GM12878 (cell line): ENCODE measurements around the gene FPGT. TPM values are rescaled to one million over a fixed set of nuclear protein-coding genes. Genes with fewer than 3 reads are reported as not detected.

Experiments
- ATAC-seq: fragments of 200-7000 bp; cut with Tn5 transposase; 3 replicates; pipeline ENCODE4 v1.9.1; 2020; ENCODE audit warnings: mild to moderate bottlenecking, moderate library complexity
- BruUV-seq: library from RNA; stranded (reverse); fragments of 400-500 nt; replicated peaks from 2 replicates; lab custom pipeline; 2021; lab: Mats Ljungman, UMichigan
- CTCF ChIA-PET: fragments of 300-600 bp; sonication (Branson Sonifier 250); formaldehyde crosslinking; extraction: SDS; loops from one replicate; lab custom pipeline; 2021; ENCODE audit warnings: inconsistent platforms; lab: Yijun Ruan, JAX
- POLR2A ChIA-PET: fragments of 350-600 bp; formaldehyde crosslinking; extraction: SDS; loops from one replicate; lab custom pipeline; 2021; ENCODE audit warnings: inconsistent platforms; lab: Charles Lee
- RAD21 ChIA-PET: fragments of 300-600 bp; sonication (Branson Sonifier 250); formaldehyde crosslinking; loops from one replicate; lab custom pipeline; 2023; ENCODE audit warnings: antibody characterized with exemption; ENCODE audit not compliant: unreplicated experiment; lab: Charles Lee
- SMC1A ChIA-PET: fragments of 300-600 bp; sonication (Branson Sonifier 250); formaldehyde crosslinking; loops from one replicate; lab custom pipeline; 2023; ENCODE audit not compliant: unreplicated experiment, uncharacterized antibody; lab: Charles Lee
- DNase-seq: peaks from one replicate; pipeline ENCODE4 v3.0.0-alpha.2; 2011; ENCODE audit warnings: low read depth, low spot score
- FAIRE-seq: peaks from 3 replicates; lab custom pipeline; 2011; peaks lifted over from hg19 to GRCh38; lab: Jason Lieb, UNC
- H2AFZ ChIP-seq: 2 replicates; pipeline ENCODE4 v1.6.0; 2011; ENCODE audit warnings: low read depth, low read length, control low read depth; ENCODE audit not compliant: control insufficient read depth
- H3K27ac ChIP-seq: 2 replicates; pipeline ENCODE4 v1.5.1; 2011; ENCODE audit warnings: control low read depth; ENCODE audit not compliant: control insufficient read depth, insufficient read depth
- H3K27me3 ChIP-seq, 2 experiments: replicated peaks in 1 of 2; 2 replicates each; pipeline versions ENCODE4 v1.6.0 to v1.6.1; 2011; ENCODE audit warnings: low read length in 1 of 2; ENCODE audit not compliant: control insufficient read depth in 2 of 2, insufficient read depth in 2 of 2
- H3K36me3 ChIP-seq, 2 experiments: 2 replicates each; pipeline ENCODE4 v1.5.1; 2011; ENCODE audit warnings: low read length in 1 of 2; ENCODE audit not compliant: control insufficient read depth in 2 of 2, insufficient read depth in 2 of 2
- H3K4me1 ChIP-seq: 2 replicates; pipeline ENCODE4 v1.6.1; 2011; ENCODE audit warnings: mild to moderate bottlenecking, low read length, moderate library complexity, mixed read lengths; ENCODE audit not compliant: control insufficient read depth, insufficient read depth
- H3K4me2 ChIP-seq: 2 replicates; pipeline ENCODE4 v1.6.0; 2011; ENCODE audit warnings: control low read depth; ENCODE audit not compliant: control insufficient read depth, insufficient read depth
- H3K4me3 ChIP-seq: fragments of 200-600 bp; sonication (generic); 2 replicates; pipeline ENCODE4 v1.5.1; 2016
- H3K79me2 ChIP-seq: 2 replicates; pipeline ENCODE4 v1.6.0; 2011; ENCODE audit warnings: low read length; ENCODE audit not compliant: control insufficient read depth, insufficient read depth
- H3K9ac ChIP-seq: 2 replicates; pipeline ENCODE4 v1.8.0; 2011; ENCODE audit warnings: low read length, control low read depth, mixed read lengths; ENCODE audit not compliant: control insufficient read depth, insufficient read depth
- H3K9me3 ChIP-seq: replicated peaks from 3 replicates; pipeline ENCODE4 v1.5.1; 2011; ENCODE audit warnings: mild to moderate bottlenecking, low read length; ENCODE audit not compliant: control insufficient read depth, insufficient read depth
- H4K20me1 ChIP-seq: 2 replicates; pipeline ENCODE4 v1.6.0; 2011; ENCODE audit not compliant: control insufficient read depth, insufficient read depth
- BCL11A ChIP-seq: IDR thresholded peaks from 2 replicates; pipeline ENCODE4 v1.6.1; 2011; ENCODE audit warnings: low read depth, low read length
- NRF1 ChIP-seq: conservative IDR thresholded peaks from 2 replicates; pipeline ENCODE4 v1.6.1; 2011; ENCODE audit warnings: mild to moderate bottlenecking, low read depth, low read length, improper control_type of control experiment
- SMARCA5 ChIP-seq: fragments of 450-650 bp; IDR thresholded peaks from 2 replicates; pipeline ENCODE4 v1.6.1; 2017; ENCODE audit warnings: mild to moderate bottlenecking
- SRF ChIP-seq, 2 experiments: IDR thresholded peaks; 2 replicates each; pipeline ENCODE4 v1.6.1; 2011; ENCODE audit warnings: low read depth in 2 of 2, low read length in 2 of 2, mild to moderate bottlenecking in 1 of 2, moderate library complexity in 1 of 2
- STAT3 ChIP-seq: IDR thresholded peaks from 2 replicates; pipeline ENCODE4 v1.6.1; 2011; ENCODE audit warnings: low read depth, low read length, improper control_type of control experiment
- ZBTB33 ChIP-seq: fragments of 450-650 bp; IDR thresholded peaks from 2 replicates; pipeline ENCODE4 v1.6.1; 2017; ENCODE audit warnings: mild to moderate bottlenecking
- ZZZ3 ChIP-seq: IDR thresholded peaks from 2 replicates; pipeline ENCODE4 v1.6.1; 2011; ENCODE audit warnings: low read depth; ENCODE audit not compliant: control insufficient read depth, insufficient read length
- whole genome bisulfite sequencing: methylation state at CpG from one replicate; pipeline ENCODE4 v1.1.6; 2016; ENCODE audit warnings: low lambda C conversion rate; ENCODE audit not compliant: insufficient replicate concordance, insufficient coverage; ENCODE audit errors: missing lambda C conversion rate; 5-methylcytosine and 5-hydroxymethylcytosine counted together
- in situ Hi-C: fragments of 300-500 bp; cut with MboI; formaldehyde crosslinking; loops from 9 replicates; pipeline ENCODE4 v1.14.3; 2018; ENCODE audit warnings: mixed read lengths
- intact Hi-C: fragments of 100-400 bp; cut with micrococcal nuclease; formaldehyde crosslinking; loops from one replicate; pipeline ENCODE4 v1.14.2; 2022; ENCODE audit not compliant: unreplicated experiment
- polyA plus RNA-seq, 11 experiments: library from polyadenylated mRNA; depleted of rRNA in 4 of 11; unstranded in 6 of 11; stranded (reverse) in 5 of 11; fragments of >200 nt; fragmentation: Nextera tagmentation in 4 of 11; fragmentation: Illumina TruSeq in 1 of 11; extraction: Ambion mirVana in 4 of 11; extraction: Trizol in 1 of 11; gene quantifications; 1 replicate in 1 of 11; 2 replicates in 10 of 11; pipeline versions ENCODE4 v1.2.1 to v1.2.3, GENCODE V29; 2011 to 2016; ENCODE audit warnings: inconsistent platforms in 2 of 11, missing spikeins in 2 of 11, low read depth in 1 of 11
- total RNA-seq, 4 experiments: library from RNA; depleted of rRNA in 3 of 4; stranded (reverse); fragments of >200 nt in 3 of 4; fragmentation: Illumina TruSeq in 1 of 4; extraction: Trizol in 1 of 4; gene quantifications; 2 replicates each; pipeline versions ENCODE4 v1.2.1 to v1.2.3, GENCODE V29; 2013 to 2021
- TF ChIP-seq, protein P1 (sequence below): fragments of 450-650 bp; conservative IDR thresholded peaks from 2 replicates; pipeline ENCODE4 v1.6.1; 2017; ENCODE audit warnings: mild to moderate bottlenecking, moderate library complexity

FPGT gene
- total and polyA plus RNA-seq, 10 of the 15 experiments (the other 5 are each of a cell fraction or from before 2014, with no cell fraction given): 7.8 to 15.4 (median 11.5) TPM

DNA sequence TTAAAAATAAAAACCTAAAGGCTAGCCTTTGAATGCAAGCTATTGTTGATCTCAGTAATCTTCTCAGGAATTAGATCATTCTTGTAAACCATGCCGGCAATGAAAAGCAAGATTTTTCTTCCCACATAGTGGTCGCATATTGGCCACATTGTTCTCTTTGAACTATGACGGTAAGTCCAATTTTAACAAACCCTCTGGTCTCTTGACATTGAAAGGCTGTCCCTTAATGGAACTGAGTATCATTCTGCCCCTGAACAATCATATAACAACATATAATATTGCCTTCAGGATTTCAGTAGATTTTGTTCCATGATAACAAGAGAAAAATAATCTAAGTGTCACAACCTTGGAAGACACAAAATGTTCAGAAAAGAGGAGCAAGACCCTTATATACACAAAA, 38.4 kb downstream of the FPGT start:
- H3K4me2 ChIP-seq: no peak overlapping the region
- no peak overlapping the region for H3K9ac ChIP-seq
- no peak overlapping the region for H3K27ac ChIP-seq
- DNase-seq (no peak), ATAC-seq (no peak), FAIRE-seq (no peak)
- 69% methylated on average over 3 of the region's 3 CpGs for WGBS
- no peak overlapping the region for H3K4me3 ChIP-seq
- intact Hi-C loops: no loop called here
- SMC1A ChIA-PET: no interaction called here
- BruUV-seq: no TSS peak
- CTCF ChIA-PET: no interaction called here
- no peaks in the 10 kb centered on the region for H3K4me1 ChIP-seq
- no peaks in the 10 kb centered on the region for H3K79me2 ChIP-seq
- in situ Hi-C loops: no loop called here
- POLR2A ChIA-PET: no interaction called here
- no peaks in the 10 kb centered on the region for H3K36me3 ChIP-seq
- H4K20me1 ChIP-seq: no peaks in the 10 kb centered on the region
- RAD21 ChIA-PET: no interaction called here
- no peaks in the 10 kb centered on the region for H3K9me3 ChIP-seq
- H2AFZ ChIP-seq: no peak overlapping the region
- H3K27me3 ChIP-seq: no peaks in the 10 kb centered on the region
- TF ChIP-seq, protein P1, sequence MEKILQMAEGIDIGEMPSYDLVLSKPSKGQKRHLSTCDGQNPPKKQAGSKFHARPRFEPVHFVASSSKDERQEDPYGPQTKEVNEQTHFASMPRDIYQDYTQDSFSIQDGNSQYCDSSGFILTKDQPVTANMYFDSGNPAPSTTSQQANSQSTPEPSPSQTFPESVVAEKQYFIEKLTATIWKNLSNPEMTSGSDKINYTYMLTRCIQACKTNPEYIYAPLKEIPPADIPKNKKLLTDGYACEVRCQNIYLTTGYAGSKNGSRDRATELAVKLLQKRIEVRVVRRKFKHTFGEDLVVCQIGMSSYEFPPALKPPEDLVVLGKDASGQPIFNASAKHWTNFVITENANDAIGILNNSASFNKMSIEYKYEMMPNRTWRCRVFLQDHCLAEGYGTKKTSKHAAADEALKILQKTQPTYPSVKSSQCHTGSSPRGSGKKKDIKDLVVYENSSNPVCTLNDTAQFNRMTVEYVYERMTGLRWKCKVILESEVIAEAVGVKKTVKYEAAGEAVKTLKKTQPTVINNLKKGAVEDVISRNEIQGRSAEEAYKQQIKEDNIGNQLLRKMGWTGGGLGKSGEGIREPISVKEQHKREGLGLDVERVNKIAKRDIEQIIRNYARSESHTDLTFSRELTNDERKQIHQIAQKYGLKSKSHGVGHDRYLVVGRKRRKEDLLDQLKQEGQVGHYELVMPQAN: no peak
- no peak for TF ChIP-seq ZZZ3
- TF ChIP-seq SMARCA5: no peak
- no peak for TF ChIP-seq NRF1
- no peak for TF ChIP-seq STAT3
- no peak for TF ChIP-seq BCL11A
- TF ChIP-seq SRF (IDR thresholded peaks at IDR 0.05; ENCODE audit: low read depth in 2 of 2, low read length in 2 of 2): no peak
- no peak for TF ChIP-seq ZBTB33
